Measurements from ENCODE around the gene TRIM33.
"Not testable (repeated sequence)": the region's sequence is repeated elsewhere in the genome, so short reads cannot be mapped to it uniquely, and the experiment has no call there.

The TRIM33 gene

DNA sequence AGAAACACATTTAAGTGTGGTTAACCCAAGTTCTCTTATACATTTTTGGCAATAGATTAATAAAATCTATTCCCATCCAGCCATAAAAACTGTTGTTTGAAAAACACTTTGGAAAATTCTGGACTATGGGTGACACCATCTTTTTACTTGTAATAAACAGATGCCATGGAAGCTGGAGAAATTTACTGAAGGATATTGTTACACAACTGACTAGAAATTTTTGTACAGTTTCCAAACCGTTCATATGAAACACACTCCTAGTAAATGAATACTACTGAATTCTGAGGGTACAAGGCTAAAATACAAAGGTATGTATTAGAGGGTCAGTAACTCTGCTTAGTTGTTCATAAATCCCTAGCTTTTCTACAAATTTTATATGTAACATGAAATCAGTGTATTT is 48.7 kb downstream of the TRIM33 start:
- DNase-seq, result no peak

DNA sequence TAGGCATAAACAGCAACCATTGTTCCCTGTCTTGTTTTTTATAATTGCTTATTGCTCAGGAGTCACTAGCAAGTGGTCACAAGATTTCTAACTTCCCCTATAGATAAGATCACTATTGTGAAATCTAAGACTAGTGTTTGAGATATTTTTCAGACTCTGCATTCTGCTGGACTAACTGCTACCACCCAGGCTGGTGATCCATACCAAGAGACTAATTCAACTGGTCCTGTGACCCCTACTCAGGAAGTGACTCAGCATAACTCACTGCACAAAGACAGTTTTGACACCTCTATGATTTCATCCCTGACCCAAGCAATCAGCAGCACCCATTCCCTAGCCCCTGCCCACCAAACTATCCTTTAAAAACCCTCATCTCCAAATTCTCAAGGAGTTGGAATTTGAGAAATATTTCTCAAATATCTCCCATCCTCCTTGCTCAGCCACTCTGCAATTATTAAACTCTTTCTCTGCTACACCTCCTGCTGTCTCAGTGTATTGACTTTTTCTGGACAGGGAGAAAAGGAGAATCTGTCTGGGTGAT is 52.7 kb downstream of the TRIM33 start:
- no peak for DNase-seq

DNA sequence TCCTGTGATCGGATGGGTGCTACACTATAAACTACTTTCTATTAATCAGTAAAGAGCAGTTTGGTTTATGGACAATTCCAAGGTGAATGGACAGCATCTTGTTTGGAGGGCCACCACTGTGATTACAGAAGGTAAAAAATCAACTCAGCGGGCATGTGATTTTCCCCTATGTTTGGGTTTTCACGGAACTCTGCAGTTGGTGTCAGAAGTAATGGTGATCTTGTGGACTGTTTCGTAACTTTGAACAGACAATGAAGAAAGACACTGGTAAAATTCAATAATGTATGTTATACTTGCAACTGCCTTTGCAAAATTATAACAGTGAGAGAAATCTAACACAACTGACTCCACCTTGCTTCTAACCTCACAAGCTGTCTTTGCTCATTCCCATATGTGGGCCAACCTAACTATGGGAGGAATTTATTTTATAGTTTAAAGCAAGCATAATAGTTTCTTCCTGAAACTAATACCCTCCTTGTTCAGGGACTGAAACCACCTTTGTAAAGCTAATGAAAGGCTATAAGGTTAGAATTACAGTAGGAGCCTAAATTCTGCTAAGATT is 53.2 kb downstream of the TRIM33 start:
- DNase-seq, result no peak

DNA sequence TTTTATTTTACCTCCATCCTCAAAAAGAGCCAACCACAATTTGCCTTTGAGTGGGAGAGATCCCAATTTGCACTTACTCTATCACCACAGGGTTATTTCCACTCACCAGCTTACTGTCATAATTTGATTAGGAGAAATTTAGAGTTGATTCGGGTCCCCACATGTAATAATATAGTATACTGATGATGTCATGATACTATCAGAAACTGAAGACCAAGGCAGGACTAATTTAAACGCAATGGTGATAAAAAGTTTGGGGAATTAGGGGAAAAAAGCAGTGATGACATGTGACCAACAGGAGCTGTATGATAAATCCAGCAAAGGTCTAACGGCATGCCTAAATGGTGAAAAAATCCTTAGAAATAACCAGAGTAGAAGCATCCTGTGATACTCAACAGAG is 54.4 kb downstream of the TRIM33 start:
- no peak for DNase-seq

DNA sequence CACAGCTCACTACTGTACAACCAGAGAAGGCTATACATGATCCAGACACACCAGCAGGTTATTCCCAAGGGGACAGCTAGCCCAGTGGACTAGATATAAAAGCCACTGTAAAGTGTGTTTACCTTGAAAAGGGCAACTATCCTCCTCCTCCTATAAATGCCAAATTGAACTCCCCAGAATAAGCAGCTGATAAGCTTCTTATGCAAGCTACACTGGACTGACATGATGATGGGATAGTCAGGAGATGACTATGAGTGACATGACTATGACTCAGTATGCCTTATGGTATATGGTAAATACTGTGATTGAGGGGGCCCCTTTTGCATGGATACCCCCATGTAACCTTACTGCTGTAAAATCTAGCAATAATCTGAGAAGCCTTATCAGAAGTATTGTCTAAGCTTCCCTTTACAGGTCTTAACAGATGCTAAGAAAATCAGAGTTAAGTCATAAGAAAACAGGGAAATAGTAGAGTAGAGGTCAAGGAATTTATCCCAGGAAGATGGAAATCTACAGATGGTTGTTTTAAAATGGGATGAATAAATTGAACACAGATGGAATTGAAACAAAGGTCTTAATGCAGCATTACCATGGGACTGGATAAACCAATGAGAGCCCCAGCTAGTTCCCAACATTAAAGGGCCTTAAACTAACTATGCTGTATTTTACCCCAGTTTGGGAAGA is 55.8 kb downstream of the TRIM33 start:
- DNase-seq, result no peak

DNA sequence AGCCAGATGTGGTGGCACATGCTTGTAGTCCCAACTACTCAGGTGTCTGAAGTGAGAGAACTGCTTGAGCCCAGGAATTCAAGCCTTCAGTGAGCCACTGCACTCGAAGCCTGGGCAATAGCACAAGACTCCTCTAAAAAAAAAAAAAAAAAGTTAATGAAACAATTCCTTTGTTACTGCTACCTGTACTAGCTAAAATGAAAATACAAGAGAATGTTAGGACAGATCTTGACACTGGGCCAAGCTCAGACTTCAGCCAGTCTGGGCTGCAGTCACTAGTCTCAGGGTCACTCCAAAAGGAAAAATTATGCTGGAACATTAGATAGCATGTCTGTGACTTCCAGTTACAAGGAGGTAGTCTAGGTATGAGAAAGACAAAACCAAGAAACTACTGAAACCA is 56.5 kb downstream of the TRIM33 start:
- no peak for DNase-seq

DNA sequence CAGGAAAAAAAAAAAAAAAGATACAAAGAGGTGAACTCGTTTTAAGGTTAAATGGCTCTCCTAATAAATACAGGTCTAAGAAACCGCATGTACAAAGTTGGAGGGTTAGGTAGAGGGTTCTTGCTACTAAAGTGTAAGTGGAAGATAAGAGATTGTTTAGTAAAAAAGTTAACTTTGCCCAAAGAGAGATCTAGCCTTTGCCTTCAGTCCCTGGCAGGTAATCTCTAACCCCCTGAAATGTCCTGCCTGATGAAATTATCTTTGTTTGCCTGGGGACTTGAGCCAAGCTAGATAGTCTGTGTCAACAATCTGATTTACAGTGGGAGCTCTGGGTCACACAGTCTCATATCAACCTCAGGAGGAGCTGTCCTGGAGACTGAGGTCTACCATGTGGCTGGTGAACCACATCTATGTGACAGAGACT is 57.6 kb downstream of the TRIM33 start:
- no peak for DNase-seq

DNA sequence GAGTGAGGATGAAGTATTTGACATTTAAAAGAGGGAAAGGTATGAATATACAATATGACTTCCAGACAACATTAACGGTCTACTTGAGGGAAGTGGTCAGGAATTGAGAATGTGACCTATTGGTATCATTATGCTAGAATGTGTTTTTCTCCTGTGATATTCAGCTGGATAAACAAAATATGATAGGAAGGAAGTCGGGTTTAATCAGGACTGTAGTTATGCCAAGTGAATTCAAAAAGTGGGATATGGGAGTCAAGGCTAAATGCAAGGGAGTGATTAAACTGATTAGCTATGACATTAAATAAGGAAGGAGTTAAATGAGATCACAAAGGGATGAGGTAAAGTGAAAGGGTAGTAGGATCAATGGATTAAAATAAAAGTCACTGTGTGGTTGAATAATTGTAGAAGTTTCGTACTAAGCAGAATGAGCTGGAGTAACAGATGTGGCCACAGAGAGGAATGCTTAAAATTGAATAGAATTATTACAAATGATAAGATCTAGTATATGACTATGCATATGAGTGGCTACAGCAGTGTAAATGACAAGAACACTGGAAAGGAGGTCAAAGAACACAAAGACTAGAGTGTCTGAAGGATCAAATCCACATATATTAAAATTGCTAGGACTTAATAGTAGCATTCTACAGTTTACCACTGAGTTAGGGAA is 62.5 kb downstream of the TRIM33 start:
- no peak for DNase-seq

DNA sequence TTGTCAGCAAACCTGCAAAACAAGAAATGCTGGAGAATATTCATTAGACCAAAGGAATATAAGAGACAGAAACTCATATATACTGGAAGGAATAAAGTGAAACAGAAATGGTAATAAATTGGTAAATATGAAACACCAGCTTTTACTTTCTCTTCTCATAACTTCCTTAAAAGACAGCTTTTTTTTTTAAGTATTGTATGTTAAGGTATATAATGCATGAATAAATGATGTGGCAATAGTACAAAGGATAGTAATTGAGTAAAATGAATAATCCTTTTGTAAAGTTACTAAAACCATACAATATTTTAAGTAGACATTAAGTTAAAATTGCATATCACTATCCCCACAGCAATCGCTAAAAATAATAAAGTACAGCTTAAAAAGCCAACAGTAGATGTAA is 64.8 kb downstream of the TRIM33 start:
- DNase-seq, result no peak

DNA sequence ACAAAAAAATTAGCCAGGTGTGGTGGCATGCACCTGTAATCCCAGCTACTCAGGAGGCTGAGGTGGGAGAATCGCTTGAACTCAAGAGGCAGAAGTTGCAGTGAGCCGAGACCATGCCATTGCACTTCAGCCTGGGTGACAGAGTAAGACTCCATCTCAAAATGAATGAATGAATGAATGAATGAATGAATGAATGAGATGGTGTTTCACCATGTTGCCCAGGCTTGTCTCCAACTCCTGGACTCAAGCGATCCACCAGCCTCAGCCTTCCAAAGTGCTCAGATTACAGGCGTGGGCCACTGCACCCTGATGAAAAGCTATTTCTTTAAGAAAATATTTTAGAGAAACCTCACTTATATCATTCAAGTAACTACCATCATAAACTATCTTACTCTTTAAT is 67.8 kb downstream of the TRIM33 start:
- not testable (repeated sequence) for DNase-seq

DNA sequence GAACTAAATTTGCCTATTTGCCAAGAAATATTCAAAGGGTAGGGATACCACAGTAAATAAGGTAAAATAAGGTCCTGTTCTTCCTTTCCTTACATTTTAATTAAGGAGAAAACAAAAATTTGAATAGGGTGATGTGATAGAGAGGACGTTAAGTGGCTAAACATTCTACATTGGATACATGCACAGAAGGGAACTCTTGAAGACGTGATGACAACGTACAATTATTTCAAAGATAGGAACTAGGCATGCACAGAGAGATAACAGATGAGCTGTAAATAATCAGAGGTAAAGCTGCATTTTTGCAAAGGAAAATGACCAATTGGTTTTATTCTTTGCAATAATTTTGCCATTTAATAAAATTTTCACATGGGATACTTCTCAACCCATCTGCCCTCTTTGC is 69.7 kb downstream of the TRIM33 start:
- DNase-seq, result no peak

DNA sequence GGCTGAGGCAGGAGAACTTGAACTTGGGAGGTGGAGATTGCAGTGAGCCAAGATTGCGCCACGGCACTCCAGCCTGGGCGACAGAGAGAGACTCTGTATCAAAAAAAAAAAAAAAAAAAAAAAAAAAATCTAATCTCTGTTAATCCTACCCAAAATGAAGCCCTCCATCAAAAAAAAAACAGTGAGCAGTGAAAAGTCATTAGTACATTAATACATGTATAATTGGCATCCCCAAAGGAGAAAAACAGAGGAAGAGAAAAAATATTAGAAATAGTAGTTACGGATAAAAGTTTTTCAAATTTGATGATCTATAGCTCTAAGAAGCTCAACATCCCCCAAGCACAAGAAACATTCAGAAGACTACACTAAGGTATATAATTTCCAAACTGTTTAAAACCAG is 71.6 kb downstream of the TRIM33 start:
- no peak for DNase-seq

DNA sequence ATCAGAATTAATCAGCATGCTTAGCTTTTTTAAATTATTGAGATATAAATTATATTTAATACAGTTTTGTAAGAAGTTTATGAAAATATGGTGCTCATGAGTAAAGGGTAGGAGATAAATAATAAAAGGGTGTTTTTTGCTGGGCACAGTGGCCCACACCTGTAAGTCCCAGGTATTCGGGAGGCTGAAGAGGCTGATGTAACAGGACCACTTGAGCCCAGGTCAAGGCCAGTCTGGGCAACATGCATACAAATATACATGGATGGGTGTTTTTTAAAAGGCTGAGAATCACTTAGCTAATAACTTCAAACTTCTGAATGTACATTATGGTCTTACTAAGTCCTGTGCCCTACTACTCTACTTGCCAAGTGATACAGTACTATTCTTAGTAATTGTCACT is 73.2 kb downstream of the TRIM33 start:
- no peak for DNase-seq

DNA sequence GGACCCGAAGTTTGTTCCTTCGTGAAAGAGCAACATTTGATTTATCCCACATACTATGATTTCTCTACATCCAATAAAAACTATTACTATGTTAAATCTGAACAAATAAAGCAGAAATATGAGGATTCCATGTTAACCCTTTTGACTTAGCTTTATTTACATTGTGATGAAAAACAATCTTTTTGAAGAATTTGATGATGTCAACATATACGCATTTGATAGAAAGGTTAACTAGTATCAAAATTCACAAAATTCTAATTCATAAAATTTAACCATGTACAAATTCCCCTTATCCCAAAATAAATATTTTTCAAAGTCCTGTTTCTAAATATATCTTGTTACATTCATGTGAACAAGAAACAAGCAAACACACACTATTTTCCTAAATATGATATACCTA is 74.2 kb downstream of the TRIM33 start:
- DNase-seq, result no peak

DNA sequence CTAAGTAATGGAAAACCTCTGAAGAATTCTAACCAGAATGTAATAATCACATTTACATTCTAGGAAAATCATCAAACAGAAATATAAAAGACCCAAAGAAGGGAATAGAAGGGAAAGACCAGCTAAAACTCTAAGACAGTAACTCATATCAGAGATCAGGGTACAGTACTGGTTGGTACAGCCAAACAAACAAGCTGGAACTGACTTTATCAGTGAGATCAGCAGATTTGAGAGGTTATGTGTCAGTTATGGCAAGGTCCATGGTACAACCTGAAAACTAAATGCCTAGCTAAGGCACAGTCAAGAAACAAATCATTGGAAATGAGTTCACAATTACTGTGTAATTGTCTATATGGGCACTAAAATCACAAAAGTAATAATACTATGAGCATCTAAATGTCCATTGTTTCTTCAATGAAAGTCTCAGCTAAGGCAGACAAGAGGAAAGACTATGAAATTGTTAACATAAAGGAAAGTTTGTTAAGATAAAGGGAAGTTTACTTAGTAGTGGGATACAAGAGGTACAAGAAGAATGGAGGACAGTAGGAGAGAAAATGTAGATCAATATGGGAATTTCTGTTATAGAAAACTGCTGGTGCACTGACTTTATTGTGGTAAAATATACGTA is 75.8 kb downstream of the TRIM33 start:
- DNase-seq, result no peak

DNA sequence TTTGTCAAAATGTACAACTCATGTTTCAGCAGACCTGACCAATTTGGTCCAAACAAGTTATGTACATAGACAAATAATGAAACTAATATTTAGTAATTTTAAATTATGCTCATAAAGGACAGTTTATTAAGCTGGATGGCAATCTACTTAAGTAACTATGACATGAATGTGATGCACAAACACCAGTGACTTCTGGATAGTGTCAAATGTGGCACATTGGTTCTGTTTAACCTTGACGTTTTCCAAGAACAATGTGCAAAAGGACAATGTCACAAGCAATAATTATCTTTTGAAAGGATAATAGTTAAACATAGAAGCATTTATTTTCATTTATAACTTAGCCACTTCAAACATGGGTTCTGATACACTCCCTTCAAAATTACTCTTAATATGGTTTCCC is 80.0 kb downstream of the TRIM33 start:
- no peak for DNase-seq

DNA sequence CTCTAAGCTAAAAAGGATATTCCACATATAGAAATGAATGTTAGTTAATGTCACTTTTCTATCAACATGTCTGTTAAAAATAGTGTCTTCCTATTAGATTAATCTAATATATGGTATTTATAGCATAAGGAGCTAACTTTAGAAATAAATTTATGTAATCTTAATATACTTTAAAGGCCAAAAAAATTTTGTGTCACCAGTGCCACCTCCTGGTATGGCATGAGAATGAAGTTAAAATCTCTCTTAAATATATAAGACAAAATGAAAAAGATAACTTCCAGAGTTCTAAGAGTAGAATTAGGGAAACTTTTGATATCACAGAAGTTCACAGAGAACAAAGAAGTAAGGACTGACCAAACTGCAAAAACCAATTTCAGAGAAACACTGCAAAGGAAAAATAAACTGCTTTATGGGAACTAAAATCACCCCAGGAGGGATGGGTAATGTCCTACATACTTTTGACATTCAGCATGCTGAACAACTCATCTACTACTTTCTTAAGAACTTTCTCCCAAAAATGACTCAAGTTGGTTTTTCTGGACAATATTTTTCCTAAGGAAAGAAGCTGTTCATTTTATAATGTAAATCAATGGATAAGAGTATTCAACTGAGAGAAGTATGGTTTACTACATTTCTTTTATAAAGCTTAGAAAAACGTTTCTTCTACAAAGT is 82.8 kb downstream of the TRIM33 start:
- DNase-seq, result no peak

DNA sequence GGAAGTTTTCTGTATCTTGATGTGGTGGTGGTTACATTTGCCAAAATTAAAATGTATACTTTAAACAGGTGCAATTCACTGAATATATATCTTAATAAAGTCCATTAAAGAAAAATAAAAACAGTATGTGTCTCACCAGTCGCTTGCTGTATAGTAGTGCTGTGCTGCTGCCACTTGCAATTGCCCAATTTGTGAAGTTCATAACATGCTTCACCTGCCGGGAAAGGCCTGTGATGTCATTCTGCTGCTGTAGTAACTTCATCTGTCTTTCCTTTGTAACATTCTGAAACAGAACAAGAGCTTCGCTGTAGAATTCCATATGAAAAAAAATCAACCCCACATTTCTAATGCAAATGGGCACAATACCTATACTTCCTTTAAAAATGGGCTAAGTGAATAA is 83.4 kb downstream of the TRIM33 start:
- DNase-seq, result no peak

DNA sequence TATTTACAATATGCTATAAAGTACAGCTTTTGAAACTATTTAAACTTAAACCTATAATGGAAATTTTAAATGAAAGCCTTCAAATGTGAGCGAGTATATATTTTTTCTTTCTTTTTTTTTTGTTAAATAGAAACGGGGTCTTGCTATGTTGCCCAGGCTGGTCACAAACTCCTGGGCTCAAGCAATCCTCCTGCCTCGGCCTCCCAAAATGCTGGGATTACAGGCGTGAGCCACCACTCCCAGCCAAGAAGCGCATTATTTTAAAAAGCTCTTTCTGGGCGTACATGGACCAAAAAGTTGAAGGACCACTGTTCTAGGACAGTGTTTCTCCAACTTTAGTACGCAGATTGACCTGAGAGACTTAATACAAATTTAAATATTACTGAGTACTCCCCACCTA is 87.5 kb downstream of the TRIM33 start:
- DNase-seq, result no peak

DNA sequence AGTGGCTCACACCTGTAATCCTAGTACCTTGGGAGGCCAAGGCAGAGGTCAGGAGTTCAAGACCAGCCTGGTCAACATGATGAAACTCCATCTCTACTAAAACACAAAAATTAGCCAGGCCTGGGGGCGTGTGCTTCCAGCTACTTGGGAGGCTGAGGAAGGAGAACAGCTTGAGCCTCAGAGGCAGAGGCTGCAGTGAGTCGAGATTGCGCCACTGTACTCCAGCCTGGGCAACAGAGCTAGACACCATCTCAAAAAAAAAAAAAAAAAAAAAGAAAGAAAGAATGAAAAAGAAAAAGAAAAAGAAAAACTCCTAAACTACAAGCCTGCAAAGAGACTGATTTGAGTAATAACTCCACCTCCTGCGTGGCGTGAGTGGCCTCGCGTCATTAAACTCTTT is 92.1 kb downstream of the TRIM33 start:
- not testable (repeated sequence) for DNase-seq

DNA sequence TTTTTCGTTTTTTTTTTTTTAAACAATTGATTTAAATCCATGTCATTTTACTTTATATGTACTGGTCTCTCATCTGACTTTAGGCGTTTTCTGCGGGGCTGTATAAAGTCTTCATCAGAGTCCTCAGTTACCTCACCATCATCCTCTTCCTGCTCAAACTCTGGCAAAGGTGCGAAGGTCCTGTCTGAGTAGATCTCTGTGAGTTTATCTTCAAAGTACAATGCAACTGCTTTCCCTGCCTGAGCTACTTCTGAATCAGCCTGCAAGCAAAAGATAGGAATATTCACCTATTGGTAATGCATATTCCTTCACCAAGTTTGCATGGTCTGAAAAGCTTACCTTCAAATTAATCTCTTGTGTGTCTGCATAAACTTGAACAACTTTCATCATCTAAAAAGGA is 113.4 kb downstream of the TRIM33 start:
- no peak for DNase-seq

DNA sequence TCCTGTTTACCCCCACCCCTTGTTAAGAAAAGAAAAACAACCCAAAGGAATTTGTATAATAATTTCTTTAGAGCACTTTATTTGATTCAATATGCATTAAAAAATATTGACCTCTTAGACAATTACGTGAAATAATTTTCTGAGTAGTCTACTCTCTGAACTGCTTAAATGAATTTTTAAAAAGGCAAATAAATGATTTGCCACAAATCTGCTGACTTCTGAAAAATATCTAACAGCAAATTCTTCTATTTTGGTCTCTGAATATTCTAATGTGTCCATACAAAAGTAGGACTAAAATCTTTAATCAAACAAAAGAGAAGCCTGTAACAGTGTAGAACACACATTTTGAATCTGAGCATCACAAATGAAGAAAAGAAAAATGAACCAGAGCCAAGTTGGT is 115.1 kb downstream of the TRIM33 start:
- DNase-seq, result no peak

DNA sequence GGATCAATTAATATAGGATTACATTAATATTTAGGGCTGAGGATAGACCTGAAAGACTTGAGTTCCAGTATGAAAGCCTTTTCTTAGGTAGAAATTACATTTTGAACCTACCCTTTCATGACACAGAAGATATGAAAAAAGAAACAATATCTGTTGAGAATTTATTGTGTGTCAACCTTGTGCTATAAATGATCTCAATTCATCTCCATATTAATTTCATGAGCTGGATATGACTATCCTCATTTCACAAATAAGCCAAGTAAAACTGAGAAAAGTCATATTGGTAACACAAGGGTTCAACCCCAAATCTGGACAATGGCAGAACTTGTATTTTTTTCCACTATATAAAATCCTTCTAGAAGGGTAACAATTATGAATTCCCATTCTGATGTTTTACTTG is 120.0 kb downstream of the TRIM33 start:
- no peak for DNase-seq

Data from GOT3 (cell line).